Caco-2 (cell line): ENCODE data around the gene TMEM37. TPM values are rescaled to one million over a fixed set of nuclear protein-coding genes. Genes with fewer than 3 reads are reported as not detected.

Experiments
- BruUV-seq: library from RNA; stranded (reverse); fragments of 400-500 nt; replicated peaks from 2 replicates; lab custom pipeline; 2021; lab: Mats Ljungman, UMichigan
- CTCF ChIA-PET: fragments of 300-600 bp; sonication (Branson Sonifier 250); formaldehyde crosslinking; loops from one replicate; lab custom pipeline; 2022; ENCODE audit warnings: antibody characterized with exemption; lab: Charles Lee
- POLR2A ChIA-PET: fragments of 300-600 bp; sonication (Branson Sonifier 250); formaldehyde crosslinking; loops from one replicate; lab custom pipeline; 2022; ENCODE audit warnings: antibody characterized with exemption; lab: Charles Lee
- DNase-seq, 2 experiments: peaks; one replicate each; pipeline versions ENCODE4 v3.0.0 to v3.0.0-alpha.2; 2020 to 2022
- H3K27me3 ChIP-seq: replicated peaks from 2 replicates; pipeline ENCODE4 v1.6.0; 2011; ENCODE audit warnings: low read length; ENCODE audit not compliant: control insufficient read depth, insufficient read depth
- H3K36me3 ChIP-seq: 2 replicates; pipeline ENCODE4 v1.5.1; 2011; ENCODE audit warnings: low read length; ENCODE audit not compliant: control insufficient read depth, insufficient read depth
- H3K4me1 ChIP-seq: fragments of 250-450 bp; sonication (Bioruptor Pico); 2 replicates; pipeline ENCODE4 v1.5.1; 2020; ENCODE audit warnings: mild to moderate bottlenecking
- H3K4me3 ChIP-seq: 2 replicates; pipeline ENCODE4 v1.5.1; 2011; ENCODE audit warnings: low read depth, mild to moderate bottlenecking, control low read depth, low read length
- H3K9me3 ChIP-seq: fragments of 250-450 bp; sonication (Bioruptor Pico); 2 replicates; pipeline ENCODE4 v1.5.1; 2020; ENCODE audit warnings: mild to moderate bottlenecking, moderate library complexity
- H3K27ac Mint-ChIP-seq: one replicate; pipeline ENCODE4 v1.8.0; 2022; ENCODE audit warnings: mixed read lengths; ENCODE audit not compliant: unreplicated experiment
- H3K27me3 Mint-ChIP-seq: one replicate; pipeline ENCODE4 v1.8.0; 2022; ENCODE audit warnings: mixed read lengths; ENCODE audit not compliant: insufficient read depth, unreplicated experiment
- H3K36me3 Mint-ChIP-seq: one replicate; pipeline ENCODE4 v1.8.0; 2022; ENCODE audit warnings: mild to moderate bottlenecking, mixed read lengths; ENCODE audit not compliant: insufficient read depth, unreplicated experiment
- H3K4me1 Mint-ChIP-seq: one replicate; pipeline ENCODE4 v1.8.0; 2022; ENCODE audit warnings: low read depth, mixed read lengths; ENCODE audit not compliant: unreplicated experiment
- H3K4me3 Mint-ChIP-seq: one replicate; pipeline ENCODE4 v1.8.0; 2022; ENCODE audit warnings: mild to moderate bottlenecking, moderate library complexity, mixed read lengths; ENCODE audit not compliant: unreplicated experiment
- H3K9me3 Mint-ChIP-seq: one replicate; pipeline ENCODE4 v1.8.0; 2022; ENCODE audit warnings: mixed read lengths; ENCODE audit not compliant: unreplicated experiment
- intact Hi-C: fragments of 100-400 bp; cut with micrococcal nuclease; formaldehyde crosslinking; loops from one replicate; pipeline ENCODE4 v1.10.0; 2022; ENCODE audit not compliant: unreplicated experiment
- total RNA-seq: library from RNA; stranded (reverse); gene quantifications from 2 replicates; pipeline ENCODE4 v1.2.3, GENCODE V29; 2022
- TF ChIP-seq, protein P1 (sequence below), 2 experiments: fragments of 200-600 bp in 1 of 2; IDR thresholded peaks; 1 replicate in 1 of 2; 2 replicates in 1 of 2; pipeline versions ENCODE4 v1.5.1 to v1.8.0; 2011 to 2022; ENCODE audit warnings: antibody characterized with exemption in 1 of 2, control low read depth in 1 of 2, inconsistent platforms in 1 of 2, low read depth in 1 of 2, low read length in 1 of 2, mild to moderate bottlenecking in 1 of 2, moderate library complexity in 1 of 2; ENCODE audit not compliant: insufficient read depth in 1 of 2, severe bottlenecking in 1 of 2, unreplicated experiment in 1 of 2

The TMEM37 gene
- total RNA-seq, 1 experiment from 2014 or later: 15.8 TPM

GRCh38 chr2:119440873-119441272, 9.2 kb downstream of the TMEM37 start:
- Mint-ChIP-seq H3K4me1 (peaks cover 12% of the 10 kb centered on the region), H3K27me3 (no peaks in the 10 kb centered on the region), H3K27ac (no peak overlapping the region), H3K4me3 (no peak overlapping the region), H3K36me3 (peaks cover 18% of the 10 kb centered on the region), H3K9me3 (no peaks in the 10 kb centered on the region)
- ChIA-PET POLR2A (no interaction called here), CTCF (no interaction called here)
- H3K27me3 ChIP-seq: no peaks in the 10 kb centered on the region
- no peaks in the 10 kb centered on the region for H3K9me3 ChIP-seq
- no TSS peak for BruUV-seq
- TF ChIP-seq, protein P1, sequence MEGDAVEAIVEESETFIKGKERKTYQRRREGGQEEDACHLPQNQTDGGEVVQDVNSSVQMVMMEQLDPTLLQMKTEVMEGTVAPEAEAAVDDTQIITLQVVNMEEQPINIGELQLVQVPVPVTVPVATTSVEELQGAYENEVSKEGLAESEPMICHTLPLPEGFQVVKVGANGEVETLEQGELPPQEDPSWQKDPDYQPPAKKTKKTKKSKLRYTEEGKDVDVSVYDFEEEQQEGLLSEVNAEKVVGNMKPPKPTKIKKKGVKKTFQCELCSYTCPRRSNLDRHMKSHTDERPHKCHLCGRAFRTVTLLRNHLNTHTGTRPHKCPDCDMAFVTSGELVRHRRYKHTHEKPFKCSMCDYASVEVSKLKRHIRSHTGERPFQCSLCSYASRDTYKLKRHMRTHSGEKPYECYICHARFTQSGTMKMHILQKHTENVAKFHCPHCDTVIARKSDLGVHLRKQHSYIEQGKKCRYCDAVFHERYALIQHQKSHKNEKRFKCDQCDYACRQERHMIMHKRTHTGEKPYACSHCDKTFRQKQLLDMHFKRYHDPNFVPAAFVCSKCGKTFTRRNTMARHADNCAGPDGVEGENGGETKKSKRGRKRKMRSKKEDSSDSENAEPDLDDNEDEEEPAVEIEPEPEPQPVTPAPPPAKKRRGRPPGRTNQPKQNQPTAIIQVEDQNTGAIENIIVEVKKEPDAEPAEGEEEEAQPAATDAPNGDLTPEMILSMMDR (IDR thresholded peaks at IDR 0.05; ENCODE audit: insufficient read depth in 1 of 2, low read depth in 1 of 2, low read length in 1 of 2, severe bottlenecking in 1 of 2, unreplicated experiment in 1 of 2): no peak
- H3K4me1 ChIP-seq: peaks cover 16% of the 10 kb centered on the region
- H3K4me3 ChIP-seq: no peak overlapping the region
- no peak for DNase-seq
- H3K36me3 ChIP-seq: peaks cover 2% of the 10 kb centered on the region; the same call in 1 of the 2 replicates
- intact Hi-C loops: no loop called here

DNA sequence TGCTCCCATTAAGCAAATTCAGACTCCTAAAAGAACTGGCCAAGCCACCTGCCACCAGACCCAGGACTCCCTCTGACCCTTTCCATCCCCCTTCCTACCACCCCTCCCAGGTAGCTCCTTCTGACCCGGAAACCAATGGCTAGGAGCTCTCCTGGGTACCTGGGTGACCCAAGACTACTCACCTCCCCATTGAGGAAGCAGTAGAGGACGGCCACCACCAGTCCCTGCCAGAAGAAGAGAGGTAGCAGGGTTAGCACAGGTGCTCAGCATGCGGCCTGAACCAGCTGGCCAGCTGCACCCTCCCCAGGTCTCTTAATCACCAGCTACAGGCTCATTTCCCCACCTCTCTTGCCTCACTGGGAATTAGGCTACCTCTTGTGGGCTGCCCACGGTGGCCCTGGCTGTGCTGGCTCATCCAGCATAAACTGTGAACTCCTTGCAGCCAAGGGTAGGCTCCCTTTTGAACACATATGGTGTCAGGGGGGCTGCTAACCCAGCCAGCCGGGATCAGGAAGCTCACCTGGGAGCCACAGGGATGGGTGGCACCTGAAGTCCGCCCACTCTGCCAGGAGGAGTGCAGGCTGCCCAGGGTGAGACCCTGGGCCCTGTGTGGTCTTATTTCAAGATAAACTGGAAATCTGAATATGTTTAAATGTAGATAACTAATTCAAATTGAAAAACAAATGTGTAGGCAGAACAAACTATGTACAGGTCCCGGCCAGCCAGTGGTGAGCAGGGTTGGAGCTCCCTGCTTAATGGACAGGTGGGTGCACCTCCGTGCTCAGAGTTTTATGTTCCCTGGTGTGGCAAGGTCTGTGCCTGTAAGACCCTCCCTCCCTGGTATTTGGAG, 9.9 kb downstream of the TMEM37 start:
- CTCF ChIA-PET: interaction anchor here (0.6 kb wide), 1 partner anchor 181 kb away, joined by 3 read pairs; no protein-coding TSS in a partner anchor

DNA sequence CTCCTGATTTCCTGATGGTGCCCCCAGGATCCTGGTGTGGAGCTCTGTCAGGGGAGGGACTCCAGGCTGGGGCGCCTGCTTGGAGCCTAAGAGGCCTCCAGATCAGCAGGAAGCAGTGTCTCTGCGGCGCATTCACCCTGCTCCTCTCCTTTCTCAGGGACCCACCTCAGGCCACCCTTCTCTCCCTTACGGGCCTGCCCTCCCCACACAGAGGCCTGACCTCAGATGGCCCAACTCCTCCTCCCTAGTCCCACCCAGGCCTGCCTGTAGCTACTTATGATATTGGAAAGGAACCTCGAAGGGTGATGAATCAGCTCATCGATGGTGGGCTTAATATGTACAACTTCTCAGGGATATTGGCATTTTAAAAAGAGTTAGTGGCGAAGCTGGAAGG, 10.6 kb downstream of the TMEM37 start:
- POLR2A ChIA-PET: interaction anchor here (0.5 kb wide), 1 partner anchor 124 kb away, joined by 3 read pairs; no protein-coding TSS in a partner anchor
- Mint-ChIP-seq H3K4me1 (peaks cover 10% of the 10 kb centered on the region), H3K36me3 (peaks cover 15% of the 10 kb centered on the region), H3K9me3 (no peaks in the 10 kb centered on the region), H3K4me3 (no peak overlapping the region), H3K27ac (no peak overlapping the region), H3K27me3 (no peaks in the 10 kb centered on the region)
- CTCF ChIA-PET: interaction anchor here (0.6 kb wide), 1 partner anchor 115 kb away, joined by 3 read pairs; no protein-coding TSS in a partner anchor
- intact Hi-C loops: no loop called here
- TF ChIP-seq, protein P1 (IDR thresholded peaks at IDR 0.05; ENCODE audit: insufficient read depth in 1 of 2, low read depth in 1 of 2, low read length in 1 of 2, severe bottlenecking in 1 of 2, unreplicated experiment in 1 of 2): no peak
- no peak for DNase-seq
- peaks cover 15% of the 10 kb centered on the region for H3K4me1 ChIP-seq
- H3K27me3 ChIP-seq: no peaks in the 10 kb centered on the region
- H3K9me3 ChIP-seq: no peaks in the 10 kb centered on the region
- H3K36me3 ChIP-seq: no peaks in the 10 kb centered on the region
- H3K4me3 ChIP-seq: no peak overlapping the region
- no TSS peak for BruUV-seq

More for the DNA sequence above, 9.9 kb downstream of the TMEM37 start:
- Histone ChIP-seq H3K27me3 (no peaks in the 10 kb centered on the region), H3K36me3 (peaks cover 2% of the 10 kb centered on the region; the same call in 1 of the 2 replicates), H3K4me3 (no peak overlapping the region), H3K9me3 (no peaks in the 10 kb centered on the region), H3K4me1 (peaks cover 16% of the 10 kb centered on the region)
- intact Hi-C loops: no loop called here
- no peaks in the 10 kb centered on the region for H3K27me3 Mint-ChIP-seq
- no TSS peak for BruUV-seq
- no peaks in the 10 kb centered on the region for H3K9me3 Mint-ChIP-seq
- peaks cover 18% of the 10 kb centered on the region for H3K36me3 Mint-ChIP-seq
- H3K4me3 Mint-ChIP-seq: no peak overlapping the region
- H3K27ac Mint-ChIP-seq: no peak overlapping the region
- DNase-seq: no peak
- POLR2A ChIA-PET: interaction anchor here (0.5 kb wide), 1 partner anchor 123 kb away, joined by 3 read pairs; no protein-coding TSS in a partner anchor
- TF ChIP-seq, protein P1 (IDR thresholded peaks at IDR 0.05; ENCODE audit: insufficient read depth in 1 of 2, low read depth in 1 of 2, low read length in 1 of 2, severe bottlenecking in 1 of 2, unreplicated experiment in 1 of 2): no peak
- H3K4me1 Mint-ChIP-seq: peaks cover 10% of the 10 kb centered on the region
